Activated CD4-positive, CD25-positive, alpha-beta regulatory T cell treated with anti-CD3 and anti-CD28 coated beads, Interleukin-2, amount 50 U/mL, for 16 hours (primary cell): ENCODE results near the gene KCNK1.

Experiments used
- DNase-seq: peaks from one replicate; pipeline ENCODE4 v3.0.0-alpha.2; 2020; ENCODE audit warnings: low read depth, low spot score

KCNK1 gene

DNA sequence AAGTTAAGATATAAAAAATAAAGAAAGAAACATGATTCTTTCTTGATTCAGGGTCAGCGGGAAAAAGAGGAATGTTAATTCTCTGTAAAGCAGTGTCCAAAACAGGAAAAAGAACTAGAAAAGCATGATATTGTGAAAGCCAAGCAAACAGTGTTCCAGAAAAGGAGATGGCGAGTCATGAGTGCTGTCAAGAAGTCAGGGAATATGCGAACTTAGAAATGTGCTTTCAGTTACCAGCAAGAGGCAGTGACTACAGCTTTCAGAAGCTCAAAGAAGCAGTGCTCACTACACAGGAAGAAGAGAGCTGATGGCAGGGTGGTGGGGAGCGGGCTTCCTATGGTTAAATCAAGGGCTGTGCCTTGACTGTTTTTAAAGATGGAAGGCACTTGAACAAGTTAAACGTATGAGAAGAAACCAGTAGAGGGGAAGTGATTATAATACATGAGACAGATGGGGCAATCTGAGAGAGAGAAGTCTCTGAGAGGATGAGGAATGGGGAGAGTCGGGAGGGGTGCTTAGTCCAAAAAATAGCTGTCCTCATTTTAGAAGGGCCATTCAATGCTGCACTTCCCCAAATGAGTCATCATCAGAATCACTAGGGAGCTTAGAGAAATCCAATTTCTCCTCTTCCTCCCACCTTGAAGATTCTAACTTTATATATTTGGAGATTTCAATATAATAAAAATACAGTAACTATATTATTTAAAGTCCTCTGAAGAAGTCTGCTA is 90.4 kb downstream of the KCNK1 start:
- no peak for DNase-seq

DNA sequence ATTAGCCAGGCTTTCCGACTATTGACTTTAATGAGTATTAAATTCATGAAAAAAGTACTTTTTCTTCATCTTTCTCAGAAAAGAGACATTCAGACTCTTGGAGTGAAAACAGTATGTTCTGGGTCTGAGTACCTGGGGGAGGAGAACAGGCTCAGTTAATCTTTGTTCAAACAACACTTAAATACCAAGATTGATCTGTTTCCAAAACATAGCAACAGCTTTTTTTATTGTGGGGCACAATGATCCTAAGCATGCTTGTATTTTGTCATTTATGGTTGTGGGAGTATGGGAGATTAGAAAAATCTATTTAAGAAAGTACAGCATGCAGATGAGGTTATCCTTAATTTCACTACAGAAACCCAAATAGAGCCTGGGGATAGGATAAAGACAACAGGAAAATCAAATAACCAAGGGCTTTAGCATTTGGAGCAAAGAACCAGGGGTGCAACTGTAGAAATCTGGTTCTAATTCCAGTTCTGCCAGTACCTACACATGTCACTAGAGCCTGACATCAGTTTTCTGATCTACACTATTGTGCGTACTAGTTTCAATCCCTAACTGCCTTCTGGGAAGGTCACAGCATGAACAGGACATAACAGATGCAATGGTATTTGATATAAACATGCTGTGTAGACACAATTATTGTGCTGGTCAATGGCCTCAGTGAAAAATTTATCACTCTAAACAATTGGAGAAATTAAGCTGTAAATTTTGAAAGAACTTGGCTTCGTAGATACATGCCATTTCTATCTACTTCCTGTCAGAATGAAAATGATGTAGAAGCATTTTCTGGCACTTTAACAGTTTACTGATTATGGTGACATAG is 91.2 kb downstream of the KCNK1 start:
- no peak for DNase-seq

DNA sequence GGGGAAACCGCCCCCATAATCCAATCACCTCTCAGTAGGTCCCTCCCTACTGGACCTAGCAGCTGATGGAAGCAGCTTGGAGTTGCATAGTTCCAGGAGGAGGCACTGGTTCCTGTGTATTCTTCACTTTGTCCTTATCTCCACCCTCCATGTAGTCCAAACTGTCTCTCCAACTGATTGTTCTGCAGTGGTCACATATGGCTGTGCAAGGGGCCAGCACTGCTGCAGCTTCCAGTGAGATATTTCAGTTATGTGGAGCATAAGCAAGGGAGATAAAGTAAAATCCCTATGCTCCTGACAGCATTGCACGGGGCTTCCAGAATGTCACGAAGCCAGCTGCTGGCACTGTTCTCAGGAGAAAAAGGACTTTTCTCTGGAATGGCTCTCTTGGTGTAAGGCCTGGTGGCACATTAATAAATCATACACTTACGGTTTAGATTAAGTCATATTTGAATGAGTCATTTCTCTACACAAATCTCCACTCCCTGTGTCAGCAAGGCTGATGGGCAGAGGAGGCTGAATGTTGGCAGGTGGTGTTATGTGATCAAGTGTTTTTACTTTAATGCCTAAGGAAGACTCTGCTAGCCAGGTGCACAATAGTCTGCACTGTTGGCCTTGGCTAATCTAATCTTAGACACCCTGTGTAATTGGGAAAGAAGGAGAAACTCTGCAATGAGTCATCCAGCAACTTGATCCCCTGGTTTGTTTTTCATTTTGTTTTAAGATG is 93.4 kb downstream of the KCNK1 start:
- no peak for DNase-seq

DNA sequence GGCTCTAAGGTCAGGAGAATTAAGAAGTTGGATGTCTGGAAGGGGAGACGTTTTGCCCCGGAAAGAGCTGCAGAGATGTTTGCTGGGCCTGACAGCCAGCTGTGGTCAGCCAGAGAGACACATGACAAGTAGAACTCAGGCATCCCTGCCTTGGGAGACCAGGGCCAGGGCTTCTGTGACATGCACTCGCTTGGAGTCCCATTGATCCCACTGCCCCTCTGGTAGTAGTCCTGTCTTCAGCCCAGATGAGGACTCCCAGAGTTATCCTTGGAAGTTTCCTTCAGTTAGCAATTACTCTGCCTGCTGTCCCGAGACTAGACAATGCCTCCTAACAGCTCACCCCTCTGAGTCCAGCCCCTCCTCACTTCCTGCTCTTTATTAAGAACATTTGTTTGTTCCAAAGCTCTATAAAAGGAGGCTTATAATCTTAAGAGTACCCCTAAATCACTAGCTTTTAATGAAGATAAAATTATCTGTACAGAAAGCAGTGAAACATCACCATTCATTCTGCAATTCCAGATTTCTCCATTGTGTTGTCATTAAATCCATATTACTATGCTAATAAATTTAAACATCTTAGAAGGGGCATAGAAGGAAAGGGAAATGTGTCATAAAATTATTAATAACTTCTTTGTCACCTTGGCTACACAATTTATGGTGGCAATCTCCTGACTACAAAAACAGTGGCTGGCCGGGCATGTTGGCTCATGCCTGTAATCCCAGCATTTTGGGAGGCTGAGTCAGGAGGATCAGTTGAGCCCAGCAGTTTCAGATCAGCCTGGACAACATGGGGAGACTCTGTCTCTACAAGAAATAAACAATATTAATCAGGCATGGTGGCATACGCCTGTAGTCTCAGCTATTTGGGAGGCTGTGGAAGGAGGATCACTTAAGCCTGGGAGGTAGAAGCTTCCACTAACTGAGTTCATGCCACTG is 94.2 kb downstream of the KCNK1 start:
- no peak for DNase-seq

DNA sequence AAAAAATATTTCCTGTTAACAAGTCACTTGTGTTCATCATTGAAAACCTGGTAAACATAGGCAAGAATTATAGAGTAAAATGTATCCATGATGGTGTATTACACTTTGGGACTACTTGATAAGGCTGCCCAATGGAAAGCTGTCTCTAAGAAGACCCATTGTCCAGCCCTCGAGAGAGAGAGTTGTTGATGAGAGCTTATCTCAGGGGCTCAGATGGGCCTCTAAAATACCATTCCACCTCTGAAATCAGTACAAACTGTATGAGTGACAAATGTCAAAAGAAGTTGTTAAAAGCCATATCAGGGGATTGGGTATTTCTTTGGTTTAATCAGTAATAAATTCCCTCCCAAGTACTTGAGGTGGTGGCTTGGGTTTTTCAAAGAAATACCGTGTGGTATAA is 96.1 kb downstream of the KCNK1 start:
- no peak for DNase-seq

DNA sequence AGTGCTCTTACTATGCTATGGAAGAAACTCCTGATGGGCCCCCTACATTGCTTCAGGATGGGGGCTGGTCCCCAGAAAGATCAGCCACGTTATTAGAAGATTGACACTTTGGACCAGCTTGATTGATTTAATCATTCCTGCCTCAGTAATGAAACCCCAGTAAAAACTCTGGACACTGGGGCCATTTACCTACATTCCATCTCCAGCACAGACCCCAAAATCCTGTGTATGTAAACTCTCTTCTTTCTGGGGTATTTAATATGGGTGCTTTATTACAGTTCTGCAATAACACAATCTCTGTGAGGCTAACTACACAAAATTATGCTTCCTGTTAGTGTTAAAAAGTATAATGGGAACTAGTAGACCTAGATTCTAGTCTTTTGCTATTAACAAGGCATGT is 96.6 kb downstream of the KCNK1 start:
- DNase-seq = no peak

DNA sequence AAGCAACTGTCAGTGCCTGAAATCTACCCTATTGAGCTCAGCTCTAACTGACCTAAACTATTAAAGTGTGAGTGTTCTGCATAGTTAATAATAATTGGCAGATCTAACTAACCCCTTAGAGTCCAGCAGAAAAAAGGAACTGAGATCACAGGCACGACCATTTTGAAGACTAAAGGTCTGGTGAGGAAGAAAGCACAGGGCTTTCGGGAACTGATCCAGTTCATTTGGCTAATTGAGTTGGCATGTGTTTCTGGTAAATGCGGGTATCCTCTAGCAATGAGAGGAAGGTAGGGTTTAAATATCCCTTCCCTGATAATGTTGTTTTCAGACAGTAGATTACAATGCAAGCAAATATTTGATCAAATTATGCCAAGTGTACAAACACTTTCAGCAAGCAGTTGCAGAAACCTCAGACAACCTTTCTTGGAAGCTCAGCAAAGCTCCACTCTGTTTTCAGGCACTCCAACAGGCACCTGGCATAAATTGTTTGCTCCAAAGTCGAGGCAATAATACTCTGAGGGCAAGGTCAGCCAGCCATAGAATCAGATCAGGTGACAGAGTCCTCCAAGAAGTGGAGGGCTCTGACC is 100.8 kb downstream of the KCNK1 start:
- DNase-seq = no peak

DNA sequence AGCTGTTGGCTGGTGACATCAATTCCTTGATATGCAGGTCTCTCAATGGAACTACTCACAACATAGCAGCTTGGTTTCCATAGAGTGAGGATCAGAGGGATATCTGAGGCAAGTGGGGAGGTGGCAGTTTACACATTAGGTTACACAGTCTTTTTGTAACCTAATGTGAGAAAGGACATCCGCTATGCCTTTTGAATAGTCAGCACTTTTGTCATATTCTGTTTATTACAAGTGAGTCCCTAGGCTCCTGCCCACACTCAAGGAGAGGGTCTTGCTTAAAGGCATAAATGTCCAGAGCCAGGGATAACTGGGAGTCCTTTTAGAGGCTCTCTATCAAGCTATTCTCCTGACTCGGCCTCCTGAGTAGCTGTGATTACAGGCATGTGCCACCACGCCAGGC is 104.2 kb downstream of the KCNK1 start:
- DNase-seq = no peak

DNA sequence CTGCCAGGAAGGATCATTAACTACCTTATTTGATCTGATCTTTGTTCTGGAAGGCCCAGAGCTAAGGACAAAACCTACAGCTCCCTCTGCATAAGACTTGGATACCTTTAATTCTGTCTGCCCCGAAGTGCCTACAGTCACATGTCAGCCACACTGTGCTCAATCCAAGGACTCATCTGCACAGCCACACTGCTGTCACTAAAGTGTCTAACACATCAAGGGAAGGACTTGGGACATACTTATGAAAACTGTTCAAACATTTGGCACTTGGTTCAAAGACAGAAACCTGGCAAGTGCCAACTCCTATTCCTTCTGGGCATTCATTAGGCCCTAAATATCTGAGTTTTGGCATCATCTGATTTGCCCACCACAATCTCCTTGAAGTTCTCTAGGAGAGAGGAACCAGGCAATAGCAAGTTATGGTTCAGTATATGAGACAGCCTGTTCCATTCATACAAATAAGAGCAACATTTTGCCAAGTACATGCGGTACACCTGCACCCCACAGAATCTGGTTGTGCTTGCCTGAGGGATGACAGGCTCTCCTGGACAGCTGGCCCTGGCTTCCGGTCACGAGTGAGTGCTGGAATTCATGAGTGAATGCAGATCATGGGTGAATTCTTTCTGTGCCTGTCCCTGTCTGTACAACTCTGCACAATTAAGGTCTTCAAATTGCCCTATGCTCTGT is 105.9 kb downstream of the KCNK1 start:
- DNase-seq = no peak

DNA sequence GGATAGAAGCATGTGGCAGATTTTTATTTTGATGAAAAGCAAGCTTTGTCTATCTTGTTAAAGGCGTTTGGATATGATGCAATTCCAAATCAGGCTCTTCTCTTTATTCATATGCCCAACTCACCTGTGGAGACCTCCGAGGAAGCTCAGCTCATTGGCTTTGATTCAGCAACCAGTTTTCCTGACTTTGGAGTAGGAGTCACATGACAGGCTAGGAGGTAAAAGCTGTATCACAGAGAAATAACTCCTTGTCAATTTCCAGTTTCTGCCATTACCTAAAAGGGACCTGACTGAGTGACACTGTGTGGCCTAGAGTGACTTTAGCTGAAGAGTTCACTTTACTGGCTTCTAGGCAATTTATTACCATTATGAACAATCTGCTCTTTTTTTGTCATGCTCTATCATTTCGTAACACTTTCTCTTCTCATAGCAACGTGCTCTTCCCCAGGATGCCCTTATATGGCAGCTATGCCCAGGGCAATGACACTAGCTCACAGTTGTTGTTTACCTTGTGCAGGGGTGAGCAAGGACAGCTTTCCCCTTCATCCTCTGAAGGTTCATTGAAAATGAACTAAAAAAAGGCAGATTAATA is 107.2 kb downstream of the KCNK1 start:
- DNase-seq = no peak
